Stimulated activated CD4-positive, alpha-beta T cell treated with anti-CD3 and anti-CD28 coated beads, Interleukin-4, amount 100 ng/mL, for 24 hours (primary cell): Measurements from ENCODE around the gene OR8B4.
"Not testable (repeated sequence)": the region's sequence is repeated elsewhere in the genome, so short reads cannot be mapped to it uniquely, and the experiment has no call there.

Experiments
- DNase-seq: peaks from one replicate; pipeline ENCODE4 v3.0.0-alpha.2; 2020

Gene OR8B4

DNA sequence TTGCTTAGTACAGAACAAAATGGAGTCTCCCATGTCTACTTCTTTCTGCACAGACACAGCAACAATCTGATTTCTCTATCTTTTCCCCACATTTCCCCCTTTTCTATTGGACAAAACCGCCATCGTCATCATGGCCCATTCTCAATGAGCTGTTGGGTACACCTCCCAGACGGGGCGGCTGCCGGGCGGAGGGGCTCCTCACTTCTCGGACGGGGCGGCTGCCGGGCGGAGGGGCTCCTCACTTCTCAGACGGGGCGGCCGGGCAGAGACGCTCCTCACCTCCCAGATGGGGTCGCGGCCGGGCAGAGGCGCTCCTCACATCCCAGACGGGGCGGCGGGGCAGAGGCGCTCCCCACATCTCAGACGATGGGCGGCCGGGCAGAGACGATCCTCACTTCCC lies 21.5 kb downstream of the OR8B4 start:
- not testable (repeated sequence) for DNase-seq

DNA sequence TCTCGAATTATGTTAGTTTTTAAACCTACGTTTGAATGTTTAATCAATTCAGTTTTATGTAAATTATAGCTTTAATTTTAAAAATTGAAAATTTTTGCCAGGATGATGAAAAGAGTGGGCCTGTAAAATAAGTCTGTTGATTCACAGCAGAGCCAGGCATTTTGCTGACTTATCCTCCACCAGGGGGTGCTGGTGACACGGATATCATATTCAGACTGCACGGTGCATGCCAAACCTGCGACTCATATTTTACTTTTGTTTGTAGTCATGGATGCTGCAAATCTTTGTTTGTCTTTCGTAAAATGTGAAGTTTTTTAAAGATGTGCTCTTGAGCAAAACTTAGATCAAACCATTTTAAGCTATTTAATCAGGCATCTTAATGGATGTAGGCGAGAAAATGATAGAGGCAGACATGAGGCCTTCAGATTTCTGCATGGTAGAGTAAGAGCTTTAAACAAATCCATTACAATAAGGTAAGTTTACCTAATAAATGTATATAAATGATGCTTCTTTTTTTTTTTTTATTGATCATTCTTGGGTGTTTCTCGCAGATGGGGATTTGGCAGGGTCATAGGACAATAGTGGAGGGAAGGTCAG lies 22.2 kb downstream of the OR8B4 start:
- DNase-seq, result peak; percentile 44

DNA sequence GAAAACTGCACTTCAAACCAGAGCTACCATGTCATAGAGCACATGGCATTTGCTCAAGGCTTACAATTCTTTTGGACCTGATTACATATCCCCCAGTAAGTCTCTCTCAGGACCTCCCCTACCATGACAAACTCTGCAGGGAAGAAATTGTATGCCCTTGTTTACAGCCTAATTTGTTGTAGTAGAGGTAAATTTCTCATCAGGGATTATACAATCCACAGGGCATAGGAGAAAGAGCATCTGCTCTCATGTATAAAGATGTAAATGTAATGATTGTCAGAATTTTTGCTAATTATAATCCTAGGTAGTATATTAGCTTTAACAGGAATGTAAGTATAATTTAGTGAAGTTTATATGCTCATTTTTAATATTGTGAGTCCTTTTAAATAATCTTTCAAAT lies 25.7 kb downstream of the OR8B4 start, which contains the start of gene OR8B3:
Gene OR8B3, minus strand, starts transcription at position 101 of the 400 bp plus-strand sequence. CDS start 1,673 bp downstream, outside the sequence.
- DNase-seq, result no peak

DNA sequence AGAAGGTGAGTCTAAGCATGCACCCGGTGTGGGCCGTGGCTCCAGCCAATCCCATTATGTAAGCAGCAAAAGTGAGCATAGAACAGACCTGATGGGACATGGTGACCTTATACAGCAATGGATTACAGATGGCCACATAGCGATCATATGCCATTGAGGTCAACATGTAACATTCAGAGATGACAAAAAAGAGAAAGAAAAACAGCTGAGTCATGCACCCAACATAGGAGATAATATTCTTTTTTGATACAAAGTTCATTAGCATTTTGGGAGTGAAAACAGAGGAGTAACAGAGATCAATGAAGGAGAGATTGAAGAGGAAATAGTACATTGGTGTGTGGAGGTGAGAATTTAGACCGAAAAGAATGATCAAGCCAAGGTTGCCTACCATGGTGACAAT lies 27.8 kb downstream of the OR8B4 start:
- not testable (repeated sequence) for DNase-seq

DNA sequence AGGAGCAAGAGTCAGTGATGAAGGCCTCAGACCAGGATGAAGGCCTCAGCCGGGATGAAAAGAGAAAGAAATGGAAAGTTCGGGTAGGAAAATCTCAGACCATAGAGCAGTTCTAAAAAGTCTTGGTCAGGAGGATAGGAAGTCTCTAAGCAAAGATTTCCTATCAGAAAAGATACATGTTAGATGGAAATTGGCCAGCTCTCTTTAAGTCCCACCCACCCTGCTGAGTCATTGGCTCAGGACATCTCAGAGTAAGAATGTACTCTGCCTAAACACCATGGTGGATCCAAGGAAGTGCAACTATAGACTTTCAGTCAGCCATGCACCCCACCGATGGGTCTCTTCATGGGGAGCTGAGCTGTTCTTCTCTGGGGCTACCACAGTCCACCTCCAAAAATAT lies 30.3 kb downstream of the OR8B4 start:
- no peak for DNase-seq

DNA sequence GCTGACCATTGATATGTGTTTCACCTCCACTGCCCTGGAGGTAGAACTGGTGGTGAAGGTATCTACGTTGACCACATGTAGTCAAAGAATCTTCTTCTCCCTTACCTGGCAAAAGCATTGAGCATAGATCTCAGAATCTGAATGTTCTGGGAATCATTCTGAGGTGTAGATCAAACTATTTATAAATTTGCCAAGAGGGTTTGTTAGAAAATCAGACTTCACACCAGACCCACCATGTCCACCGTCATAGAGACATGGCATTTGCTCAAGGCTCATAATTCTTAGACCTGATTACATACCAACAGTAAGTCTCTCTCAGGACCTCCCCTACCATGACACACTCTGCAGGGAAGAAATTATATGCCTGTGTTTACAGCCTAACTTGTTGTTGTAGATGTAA lies 40.3 kb downstream of the OR8B4 start, which contains the start of gene OR8B2:
Gene OR8B2, minus strand, starts transcription at position 101 of the 400 bp plus-strand sequence. CDS start 1,156 bp downstream, outside the sequence.
- no peak for DNase-seq

DNA sequence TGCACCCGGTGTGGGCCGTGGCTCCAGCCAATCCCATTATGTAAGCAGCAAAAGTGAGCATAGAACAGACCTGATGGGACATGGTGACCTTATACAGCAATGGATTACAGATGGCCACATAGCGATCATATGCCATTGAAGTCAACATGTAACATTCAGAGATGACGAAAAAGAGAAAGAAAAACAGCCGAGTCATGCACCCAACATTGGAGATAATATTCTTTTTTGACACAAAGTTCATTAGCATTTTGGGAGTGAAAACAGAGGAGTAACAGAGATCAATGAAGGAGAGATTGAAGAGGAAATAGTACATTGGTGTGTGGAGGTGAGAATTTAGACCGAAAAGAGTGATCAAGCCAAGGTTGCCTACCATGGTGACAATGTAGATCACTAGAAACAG lies 41.8 kb downstream of the OR8B4 start:
- DNase-seq, result not testable (repeated sequence)

DNA sequence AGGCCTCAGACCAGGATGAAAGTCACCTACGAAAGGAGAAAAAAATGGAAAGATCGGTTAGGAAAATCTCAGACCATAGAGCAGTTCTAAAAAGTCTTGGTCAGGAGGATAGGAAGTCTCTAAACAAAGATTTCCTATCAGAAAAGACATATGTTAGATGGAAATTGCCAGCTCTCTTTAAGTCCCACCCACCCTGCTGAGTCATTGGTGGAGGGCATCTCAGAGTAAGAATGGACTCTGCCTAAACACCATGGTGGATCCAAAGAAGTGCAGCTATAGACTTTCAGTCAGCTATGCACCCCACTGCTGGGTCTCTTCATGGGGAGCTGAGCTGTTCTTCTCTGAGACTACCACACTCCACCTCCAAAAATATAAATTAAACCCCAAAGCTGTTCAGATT lies 44.1 kb downstream of the OR8B4 start:
- DNase-seq, result no peak

DNA sequence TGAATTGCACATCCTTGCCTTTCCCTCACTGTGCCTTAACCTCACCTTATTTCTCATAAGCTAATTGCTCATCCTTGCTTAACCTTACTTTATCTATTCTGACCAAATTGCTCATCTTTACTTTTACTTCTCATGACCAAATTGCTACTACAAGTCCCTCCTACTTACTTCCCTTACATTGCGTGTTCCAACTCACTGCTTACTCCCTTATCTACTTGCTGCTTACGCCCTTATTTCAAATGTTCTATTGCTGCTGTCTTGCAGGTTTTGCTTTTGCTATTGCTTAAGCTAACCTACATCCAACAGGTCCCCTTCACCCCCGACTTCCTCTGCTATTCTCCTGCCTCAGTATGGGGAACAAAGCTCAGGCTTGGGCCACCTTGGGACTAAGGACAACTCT lies 48.4 kb downstream of the OR8B4 start:
- no peak for DNase-seq
